GM18526 (cell line): ENCODE measurements around the gene CX3CL1.

Source experiments
- POLR2A ChIP-seq: IDR thresholded peaks from 3 replicates; pipeline ENCODE4 v1.6.1; 2011; ENCODE audit not compliant: insufficient read length; ENCODE audit errors: extremely low read depth

The CX3CL1 gene

DNA sequence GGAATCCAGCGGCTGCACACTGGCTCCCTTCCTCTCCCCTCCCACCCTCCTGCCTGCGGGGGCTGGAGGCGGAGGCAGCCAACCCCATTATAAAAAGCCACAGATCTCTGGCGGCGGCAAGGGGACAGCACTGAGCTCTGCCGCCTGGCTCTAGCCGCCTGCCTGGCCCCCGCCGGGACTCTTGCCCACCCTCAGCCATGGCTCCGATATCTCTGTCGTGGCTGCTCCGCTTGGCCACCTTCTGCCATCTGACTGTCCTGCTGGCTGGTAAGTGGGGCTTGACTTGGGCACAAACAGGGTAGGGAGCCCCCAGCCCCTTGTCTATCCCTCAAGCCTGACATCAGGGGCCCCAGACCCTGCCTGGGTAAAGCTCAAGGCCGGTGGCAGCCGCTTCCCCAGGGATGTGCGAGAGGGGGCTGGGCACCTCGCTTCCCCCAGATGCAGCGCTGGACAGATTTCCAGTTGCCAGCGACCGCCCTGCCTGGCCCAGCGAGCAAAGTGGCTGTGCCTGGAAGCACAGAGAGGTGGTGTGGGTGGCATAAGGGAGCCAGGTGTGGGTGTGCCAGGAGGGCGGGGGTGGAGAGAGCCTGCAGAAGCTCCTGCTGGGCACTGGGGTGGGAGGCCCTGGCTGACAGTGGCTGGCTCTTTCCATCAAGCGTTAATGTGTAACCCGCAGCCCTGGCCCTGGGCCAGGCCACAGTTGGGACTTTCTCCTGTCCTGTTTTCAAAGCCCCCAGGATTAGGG lies at the start of gene CX3CL1:
Gene CX3CL1 (plus strand): TSS at position 119 of the 745 bp plus-strand sequence. CDS start 79 bp downstream, at position 198.
- TF ChIP-seq POLR2A = no peak

GRCh38 chr16:57324749-57325148 lies 47.5 kb upstream of the CX3CL1 start:
- TF ChIP-seq POLR2A = no peak

DNA sequence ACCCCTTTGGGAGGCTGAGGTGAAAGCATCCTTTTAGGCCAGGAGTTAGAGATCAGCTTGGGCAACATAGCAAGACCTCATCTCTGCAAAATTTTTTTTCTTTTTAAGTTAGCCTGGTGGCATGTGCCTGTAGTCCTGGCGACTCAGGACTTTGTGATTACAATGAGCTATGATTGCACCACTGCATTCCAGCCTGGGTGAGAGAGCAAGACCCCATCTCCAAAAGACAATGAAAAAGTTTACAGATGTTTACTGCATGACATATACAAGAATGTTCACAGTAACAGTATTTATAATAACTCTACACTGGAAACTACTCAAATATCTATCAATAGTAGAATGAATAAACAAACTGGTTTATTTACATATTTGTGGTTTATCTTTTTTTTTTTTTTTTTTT lies 46.8 kb upstream of the CX3CL1 start:
- no peak for TF ChIP-seq POLR2A

GRCh38 chr16:57329718-57330327 lies 42.5 kb upstream of the CX3CL1 start:
- TF ChIP-seq POLR2A = no peak

DNA sequence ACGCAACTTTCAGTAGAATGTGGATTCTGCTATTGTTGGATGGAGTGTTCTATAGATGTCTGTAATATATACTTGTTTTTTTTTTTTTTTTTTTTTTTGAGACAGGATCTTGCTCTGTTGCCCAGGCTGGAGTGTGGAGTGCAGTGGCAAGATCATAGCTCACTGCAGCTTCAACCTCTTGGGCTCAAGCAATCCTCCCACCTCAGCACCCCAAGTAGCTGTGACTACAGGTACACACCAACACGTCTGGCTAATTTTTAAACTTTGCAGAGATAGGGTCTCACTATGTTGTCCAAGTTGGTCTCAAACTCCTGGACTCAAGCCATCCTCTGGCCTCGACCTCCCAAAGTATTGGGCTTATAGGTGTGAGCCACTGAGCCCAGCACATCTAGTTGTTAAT lies 40.9 kb upstream of the CX3CL1 start:
- no peak for TF ChIP-seq POLR2A

GRCh38 chr16:57333402-57333801 lies 38.9 kb upstream of the CX3CL1 start:
- no peak for TF ChIP-seq POLR2A

- no peak for TF ChIP-seq POLR2A
These were observed 36.9 kb upstream of the CX3CL1 start for GRCh38 chr16:57335366-57335765.

- TF ChIP-seq POLR2A = no peak
These were observed 31.2 kb upstream of the CX3CL1 start for GRCh38 chr16:57341062-57341440.

DNA sequence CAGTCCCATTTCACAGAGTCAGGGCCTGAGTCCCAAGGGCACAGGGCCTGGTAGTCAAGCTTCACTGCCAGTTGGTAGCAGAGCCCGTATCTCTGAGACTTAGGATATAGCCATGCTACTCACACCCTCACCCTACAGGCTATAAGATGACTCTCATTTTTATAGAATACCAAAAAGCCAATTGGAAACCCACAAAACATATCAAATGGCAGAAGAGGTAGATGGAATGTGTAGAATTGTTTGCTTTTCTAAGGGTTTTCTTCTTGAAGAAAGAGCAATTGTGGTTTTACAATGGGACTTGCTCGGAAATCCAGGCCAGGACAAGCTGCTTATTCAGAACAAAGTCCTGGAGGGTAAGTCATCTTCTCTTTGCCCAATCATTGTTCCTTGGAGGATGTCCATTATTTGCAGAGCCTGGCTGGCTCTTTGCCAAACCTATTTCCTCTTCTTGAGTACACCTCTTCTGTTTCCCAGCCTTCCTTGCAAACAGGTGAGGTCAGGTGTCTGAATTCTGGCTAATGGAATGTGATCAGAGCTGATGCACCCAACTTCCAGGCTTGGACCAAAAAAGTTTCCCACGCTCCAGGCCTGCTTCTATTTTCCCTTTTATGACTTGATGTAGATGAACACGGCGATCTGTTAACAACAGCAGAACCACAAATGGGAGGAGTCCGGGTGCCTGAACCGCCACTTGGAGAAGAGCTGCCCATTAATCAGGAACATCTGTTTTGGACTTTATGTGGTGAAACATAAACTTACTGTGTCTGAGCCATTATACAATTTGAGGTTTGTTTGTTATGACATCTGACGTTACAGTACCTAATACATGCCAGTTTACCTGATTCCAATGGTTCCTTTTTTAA lies 30.6 kb upstream of the CX3CL1 start:
- TF ChIP-seq POLR2A = no peak

DNA sequence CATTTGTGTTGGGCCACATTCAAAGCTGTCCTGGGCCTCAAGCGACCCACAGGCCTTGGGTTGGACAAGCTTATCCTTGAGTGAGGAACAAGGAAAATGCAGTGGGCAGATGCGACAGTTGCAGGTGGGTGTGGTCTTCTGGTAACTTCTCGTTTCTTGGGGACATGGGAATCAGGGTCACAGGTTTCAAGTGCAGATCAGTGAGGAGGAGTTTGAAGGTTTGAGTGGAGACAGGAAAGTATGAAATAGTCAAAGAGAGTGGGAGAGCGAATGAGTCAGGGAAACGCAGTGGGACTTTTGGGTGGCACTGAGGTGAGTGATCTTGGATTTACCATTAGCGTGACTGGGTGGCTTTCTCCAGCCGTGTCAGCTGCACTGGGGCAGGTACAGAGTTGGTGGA lies 29.1 kb upstream of the CX3CL1 start:
- no peak for TF ChIP-seq POLR2A

DNA sequence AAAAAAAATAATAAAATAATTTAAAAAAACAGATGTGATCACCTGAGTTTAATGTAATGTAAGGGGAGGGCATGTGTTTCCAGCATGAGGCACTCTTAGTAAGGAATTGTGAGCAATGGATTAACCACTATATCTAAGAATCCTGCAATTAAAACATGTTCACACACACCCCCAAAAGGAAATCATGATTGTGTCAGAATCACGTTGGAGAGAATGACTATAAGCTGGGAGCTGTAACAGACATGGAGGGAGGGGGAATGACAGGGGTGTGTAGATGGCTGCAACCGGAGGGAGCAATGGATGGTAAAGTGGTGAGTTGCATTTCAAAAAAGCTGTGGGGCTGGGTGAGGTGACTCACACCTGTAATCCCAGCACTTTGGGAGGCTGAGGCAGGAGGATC lies 27.3 kb upstream of the CX3CL1 start:
- no peak for TF ChIP-seq POLR2A

DNA sequence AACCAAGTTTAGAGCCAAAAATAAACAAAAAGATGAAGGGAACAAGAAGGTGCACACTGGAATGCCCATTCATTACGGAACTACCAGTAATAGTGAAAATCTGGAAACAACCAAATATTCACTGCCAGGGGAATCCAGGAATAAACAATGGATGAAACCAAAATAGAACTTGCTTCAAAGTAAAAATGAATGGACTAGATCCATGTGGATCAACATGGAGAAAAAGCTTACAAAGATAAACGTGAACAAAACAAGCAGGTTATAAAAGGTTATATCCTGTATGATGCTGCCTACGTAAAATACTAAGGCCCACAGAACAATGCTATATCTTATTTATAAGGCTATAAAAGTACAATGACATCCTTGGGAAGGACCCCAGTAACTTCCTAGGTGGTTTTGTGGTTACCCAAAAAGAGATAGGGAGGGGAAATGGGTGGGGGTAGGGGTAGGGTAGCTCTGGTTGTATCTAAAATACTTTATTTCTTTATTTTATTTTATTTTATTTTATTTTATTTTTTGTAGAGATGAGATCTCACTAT lies 26.6 kb upstream of the CX3CL1 start:
- TF ChIP-seq POLR2A = no peak

DNA sequence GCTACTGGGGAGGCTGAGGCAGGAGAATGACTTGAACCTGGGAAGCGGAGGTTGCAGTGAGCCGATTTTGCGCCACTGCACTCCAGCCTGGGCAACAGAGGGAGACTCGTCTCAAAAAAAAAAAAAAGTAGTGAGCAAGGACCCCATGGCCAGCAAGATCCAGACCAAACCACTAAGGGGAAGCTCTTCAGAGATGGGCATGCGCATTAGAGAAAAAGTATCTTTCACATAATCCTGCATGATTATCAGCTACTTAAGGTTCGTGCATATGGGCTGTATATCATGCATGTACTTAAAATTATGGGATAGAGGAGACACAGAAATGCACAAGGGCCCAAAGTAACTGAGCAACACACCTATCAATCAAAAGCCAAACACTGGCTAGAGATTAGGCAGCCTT lies 24.4 kb upstream of the CX3CL1 start:
- no peak for TF ChIP-seq POLR2A

DNA sequence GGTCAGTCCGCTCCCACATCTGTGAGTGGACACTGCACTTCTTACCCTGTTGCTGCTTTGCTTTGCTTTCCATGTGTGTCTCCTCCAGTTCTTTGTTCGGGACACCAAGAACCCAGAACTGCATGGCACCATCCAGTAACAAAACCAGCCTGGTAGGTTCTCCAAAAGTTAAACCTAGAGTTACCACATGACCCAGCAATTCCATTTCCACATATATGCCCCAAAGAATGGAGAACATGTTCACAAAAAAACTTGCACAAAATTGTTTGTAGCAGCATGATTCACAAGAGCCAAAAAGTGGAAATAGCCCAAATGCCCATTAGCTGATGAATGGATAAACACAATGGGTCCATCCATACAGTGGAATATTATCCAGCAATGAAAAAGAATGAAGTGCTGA lies 24.0 kb upstream of the CX3CL1 start:
- TF ChIP-seq POLR2A = no peak

GRCh38 chr16:57349212-57350031 lies 22.9 kb upstream of the CX3CL1 start:
- TF ChIP-seq POLR2A = no peak
